Fibroblast of lung (primary cell): ENCODE data around the gene TUBA4A. TPM values are rescaled to one million over a fixed set of nuclear protein-coding genes. Genes with fewer than 3 reads are reported as not detected.

Experiments
- DNase-seq, 2 donors: peaks; one replicate each; pipeline versions ENCODE4 v3.0.0 to v3.0.0-alpha.2; 2010; ENCODE audit warnings: low read depth in 2 of 2
- H2AFZ ChIP-seq: 2 replicates; pipeline ENCODE4 v1.5.1; 2012; ENCODE audit warnings: low read length, control low read depth, inconsistent platforms
- H3K27ac ChIP-seq: 2 replicates; pipeline ENCODE4 v1.5.1; 2011; ENCODE audit warnings: low read length, control low read depth; ENCODE audit not compliant: insufficient read depth
- H3K27me3 ChIP-seq: 2 replicates; pipeline ENCODE4 v1.5.1; 2011; ENCODE audit warnings: mild to moderate bottlenecking, low read length; ENCODE audit not compliant: control insufficient read depth, insufficient read depth
- H3K36me3 ChIP-seq: 2 replicates; pipeline ENCODE4 v1.5.1; 2011; ENCODE audit warnings: low read length; ENCODE audit not compliant: control insufficient read depth, insufficient read depth
- H3K4me1 ChIP-seq: 2 replicates; pipeline ENCODE4 v1.5.1; 2011; ENCODE audit warnings: low read length; ENCODE audit not compliant: control insufficient read depth, insufficient read depth; ENCODE audit errors: extremely low read depth
- H3K4me2 ChIP-seq: 2 replicates; pipeline ENCODE4 v1.5.1; 2011; ENCODE audit warnings: low read length, control low read depth; ENCODE audit not compliant: insufficient read depth; ENCODE audit errors: extremely low read depth
- H3K4me3 ChIP-seq, 4 experiments: fragments of 200-600 bp in 1 of 4; sonication (generic) in 1 of 4; replicated peaks in 1 of 4; 2 replicates each; pipeline ENCODE4 v1.5.1; 2011 to 2016; ENCODE audit warnings: low read length in 4 of 4, low read depth in 3 of 4, mild to moderate bottlenecking in 3 of 4, control low read depth in 2 of 4, inconsistent platforms in 1 of 4, mixed read lengths in 1 of 4; ENCODE audit not compliant: insufficient read depth in 1 of 4; ENCODE audit errors: control extremely low read depth in 1 of 4
- H3K79me2 ChIP-seq: 2 replicates; pipeline ENCODE4 v1.5.1; 2012; ENCODE audit warnings: mild to moderate bottlenecking, low read length, inconsistent platforms; ENCODE audit not compliant: control insufficient read depth, insufficient read depth
- H3K9ac ChIP-seq: 2 replicates; pipeline ENCODE4 v1.5.1; 2011; ENCODE audit warnings: mild to moderate bottlenecking, low read length, control low read depth; ENCODE audit not compliant: insufficient read depth
- H3K9me3 ChIP-seq: 2 replicates; pipeline ENCODE4 v1.5.1; 2012; ENCODE audit warnings: low read depth, low read length; ENCODE audit not compliant: control insufficient read depth, insufficient read depth
- H4K20me1 ChIP-seq: 2 replicates; pipeline ENCODE4 v1.5.1; 2011; ENCODE audit warnings: low read length; ENCODE audit not compliant: control insufficient read depth, insufficient read depth; ENCODE audit errors: extremely low read depth
- CTCF ChIP-seq, 2 donors: IDR thresholded peaks in 1 of 2; conservative IDR thresholded peaks in 1 of 2; 1 replicate in 1 of 2; 2 replicates in 1 of 2; pipeline ENCODE4 v1.5.1; 2011 to 2012; ENCODE audit warnings: low read length in 2 of 2, control low read depth in 1 of 2, inconsistent platforms in 1 of 2, low read depth in 1 of 2, mild to moderate bottlenecking in 1 of 2
- EZH2 ChIP-seq: IDR thresholded peaks from 2 replicates; pipeline ENCODE4 v1.5.1; 2012; ENCODE audit warnings: low read length, control low read depth, mild to moderate bottlenecking; ENCODE audit errors: missing control alignments
- polyA plus RNA-seq, 2 donors: library from polyadenylated mRNA; depleted of rRNA in 1 of 2; stranded (reverse) in 1 of 2; unstranded in 1 of 2; fragments of >200 nt; gene quantifications; 2 replicates each; pipeline ENCODE4 v1.2.1, GENCODE V29; 2011 to 2012; ENCODE audit warnings: missing spikeins in 1 of 2
- total RNA-seq: library from RNA; depleted of rRNA; stranded (reverse); fragments of >200 nt; gene quantifications from 2 replicates; pipeline ENCODE4 v1.2.1, GENCODE V29; 2014

TUBA4A gene
- total and polyA plus RNA-seq, 2 donors (not counting 1 experiment from before 2014, with no cell fraction given), result 5.6 to 14.7 TPM

DNA sequence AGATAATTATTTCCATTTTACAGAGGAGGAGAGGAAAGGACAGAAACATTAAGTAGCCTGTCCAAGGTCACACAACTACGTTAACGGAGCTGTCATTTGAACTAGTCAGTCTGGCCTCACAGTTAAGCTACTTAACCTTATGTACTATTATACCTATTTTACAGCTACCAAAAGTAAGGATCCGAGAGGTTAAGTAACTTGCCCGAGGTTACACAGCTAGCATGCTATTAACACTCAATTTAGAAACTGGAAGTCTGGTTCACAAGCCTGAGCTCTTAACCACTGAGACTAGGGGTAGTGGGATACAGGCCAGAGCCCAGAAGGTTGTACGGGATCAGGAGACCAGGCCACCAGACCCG is 8.9 kb downstream of the TUBA4A start:
- Histone ChIP-seq H3K9me3 (no peaks in the 10 kb centered on the region), H3K4me2 (peak overlapping the region; percentile 92), H3K4me1 (peaks cover 12% of the 10 kb centered on the region), H3K4me3 (peak overlapping the region; percentile 87 to 95 (median 94)), H3K36me3 (peaks cover 12% of the 10 kb centered on the region), H3K27me3 (no peaks in the 10 kb centered on the region), H3K9ac (peak overlapping the region; percentile 98), H4K20me1 (no peaks in the 10 kb centered on the region), H2AFZ (peak overlapping the region; percentile 86), H3K27ac (peak overlapping the region; percentile 99), H3K79me2 (peaks cover 15% of the 10 kb centered on the region)
- no peak for DNase-seq
- TF ChIP-seq CTCF (conservative IDR thresholded peaks at IDR 0.05 in 1 of 2, IDR thresholded peaks at IDR 0.05 in 1 of 2; ENCODE audit: low read depth in 1 of 2, low read length in 2 of 2), result no peak
- no peak for TF ChIP-seq EZH2

DNA sequence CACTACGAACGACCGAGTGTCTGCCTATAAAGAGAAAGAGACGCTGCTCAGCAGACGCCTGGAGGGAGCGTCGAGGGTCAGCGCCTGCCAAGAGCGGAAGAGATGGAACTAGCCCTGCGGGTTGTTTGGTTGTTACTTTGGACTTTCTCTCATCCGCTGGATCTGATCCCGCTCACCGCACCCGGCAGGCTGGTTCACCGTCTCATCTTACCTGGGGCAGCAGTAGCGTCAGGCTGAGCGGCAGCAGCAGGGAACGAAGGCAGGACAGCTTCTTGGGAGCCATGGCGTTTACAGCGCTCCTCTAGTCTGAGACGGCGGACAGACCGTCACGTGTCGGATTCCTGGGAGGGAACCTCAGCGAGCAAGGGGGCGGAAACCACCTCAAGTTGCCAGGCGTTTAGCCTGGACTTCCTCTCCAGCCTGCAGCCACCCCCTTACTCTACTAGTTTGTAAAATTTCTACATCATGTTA is 10.4 kb downstream of the TUBA4A start:
- no peak overlapping the region for H3K4me2 ChIP-seq
- H3K27me3 ChIP-seq, result no peaks in the 10 kb centered on the region
- H3K9ac ChIP-seq, result no peak overlapping the region
- no peaks in the 10 kb centered on the region for H3K9me3 ChIP-seq
- no peaks in the 10 kb centered on the region for H4K20me1 ChIP-seq
- peaks cover 12% of the 10 kb centered on the region for H3K36me3 ChIP-seq
- peaks cover 3% of the 10 kb centered on the region for H3K4me1 ChIP-seq
- DNase-seq, result peak in 1 of 2 donors; percentile 31
- peak overlapping the region; percentile 32 for H3K27ac ChIP-seq
- peak overlapping the region; percentile 41 for H2AFZ ChIP-seq
- H3K4me3 ChIP-seq, result peak overlapping the region in 2 of 4 experiments; percentile 14 to 45
- peaks cover 15% of the 10 kb centered on the region for H3K79me2 ChIP-seq
- TF ChIP-seq CTCF (conservative IDR thresholded peaks at IDR 0.05 in 1 of 2, IDR thresholded peaks at IDR 0.05 in 1 of 2; ENCODE audit: low read depth in 1 of 2, low read length in 2 of 2) (no peak), EZH2 (no peak)

DNA sequence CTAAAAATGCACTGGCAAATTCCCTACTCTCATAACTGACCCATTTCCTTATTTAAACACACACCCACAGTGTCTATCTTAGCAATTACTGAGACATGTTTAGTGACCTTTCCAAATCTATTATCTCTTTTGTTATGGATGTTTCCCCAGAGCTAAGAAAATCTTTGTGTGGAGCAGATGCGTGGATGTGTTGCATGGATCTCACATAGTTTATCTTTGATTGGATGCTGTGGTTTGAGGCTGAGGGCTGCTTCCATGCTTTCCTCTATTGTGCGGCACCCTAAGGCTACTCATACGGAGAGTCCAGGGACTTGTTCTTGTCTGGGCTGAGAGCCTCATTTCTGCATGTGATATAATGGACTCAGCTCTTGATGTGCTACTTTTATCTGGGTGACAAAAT is 19.4 kb downstream of the TUBA4A start:
- no peak for DNase-seq
- H3K4me2 ChIP-seq, result no peak overlapping the region
- H4K20me1 ChIP-seq, result no peaks in the 10 kb centered on the region
- TF ChIP-seq CTCF (conservative IDR thresholded peaks at IDR 0.05 in 1 of 2, IDR thresholded peaks at IDR 0.05 in 1 of 2; ENCODE audit: low read depth in 1 of 2, low read length in 2 of 2) (no peak), EZH2 (no peak)
- no peaks in the 10 kb centered on the region for H3K9me3 ChIP-seq
- peaks cover 18% of the 10 kb centered on the region for H3K36me3 ChIP-seq
- no peak overlapping the region for H3K9ac ChIP-seq
- H3K4me1 ChIP-seq, result peaks cover 2% of the 10 kb centered on the region
- H3K27ac ChIP-seq, result no peak overlapping the region
- H2AFZ ChIP-seq, result no peak overlapping the region
- no peak overlapping the region for H3K4me3 ChIP-seq
- H3K79me2 ChIP-seq, result peaks cover 1% of the 10 kb centered on the region
- H3K27me3 ChIP-seq, result no peaks in the 10 kb centered on the region
